Umbilical cord (tissue), 2 donors: ENCODE data around the gene DSE. TPM values are rescaled to one million over a fixed set of nuclear protein-coding genes. Genes with fewer than 3 reads are reported as not detected.

Experiments used
- DNase-seq: peaks from one replicate; pipeline ENCODE4 v3.0.0-alpha.2; 2015; ENCODE audit warnings: low spot score
- total RNA-seq: library from RNA; depleted of rRNA; stranded (reverse); fragments of >200 nt; gene quantifications from one replicate; pipeline ENCODE4 v1.2.3, GENCODE V29; 2014; ENCODE audit warnings: low replicate concordance; ENCODE audit not compliant: insufficient read depth

DSE gene
- total RNA-seq, 1 donor from 2014 or later = 76.8 TPM

GRCh38 chr6:116445102-116445501, 74.4 kb downstream of the DSE start:
- no peak for DNase-seq

- no peak for DNase-seq
Measured at GRCh38 chr6:116446399-116446798, 75.7 kb downstream of the DSE start.

- DNase-seq = no peak
Measured at GRCh38 chr6:116447052-116447451, 76.3 kb downstream of the DSE start.

GRCh38 chr6:116447496-116448011, 76.8 kb downstream of the DSE start:
- DNase-seq = peak; percentile 90

GRCh38 chr6:116449565-116449964, 78.8 kb downstream of the DSE start:
- no peak for DNase-seq

GRCh38 chr6:116450185-116450710, 79.5 kb downstream of the DSE start:
- DNase-seq = no peak

GRCh38 chr6:116450769-116451740, 80.3 kb downstream of the DSE start:
- no peak for DNase-seq

GRCh38 chr6:116451916-116452315, 81.2 kb downstream of the DSE start:
- DNase-seq = no peak

- no peak for DNase-seq
Measured at GRCh38 chr6:116452531-116452930, 81.8 kb downstream of the DSE start.

- DNase-seq = no peak
Measured at GRCh38 chr6:116456106-116456505, 85.4 kb downstream of the DSE start.

GRCh38 chr6:116456927-116457326, 86.2 kb downstream of the DSE start:
- no peak for DNase-seq

- DNase-seq = no peak
Measured at GRCh38 chr6:116458264-116458663, 87.5 kb downstream of the DSE start.

GRCh38 chr6:116459927-116460326, 89.2 kb downstream of the DSE start:
- no peak for DNase-seq

- no peak for DNase-seq
Measured at GRCh38 chr6:116461331-116461931, 90.7 kb downstream of the DSE start, which contains the start of gene CALHM6. CALHM6 (plus strand) TSS chr6:116461375; CDS start chr6:116461930, 555 bp downstream.

GRCh38 chr6:116461932-116462885, 91.5 kb downstream of the DSE start:
- peak; percentile 52 for DNase-seq

- no peak for DNase-seq
Measured at GRCh38 chr6:116463301-116463700, 92.6 kb downstream of the DSE start.

- DNase-seq = peak; percentile 27
Measured at GRCh38 chr6:116465246-116465645, 94.5 kb downstream of the DSE start.

GRCh38 chr6:116467096-116467495, 96.3 kb downstream of the DSE start:
- no peak for DNase-seq

- DNase-seq = no peak
Measured at GRCh38 chr6:116467514-116467913, 96.8 kb downstream of the DSE start.

GRCh38 chr6:116468293-116468692, 97.5 kb downstream of the DSE start:
- DNase-seq = no peak

GRCh38 chr6:116471531-116471930, 100.8 kb downstream of the DSE start:
- DNase-seq = no peak
